ENCODE results near the gene CDH19.

DNA sequence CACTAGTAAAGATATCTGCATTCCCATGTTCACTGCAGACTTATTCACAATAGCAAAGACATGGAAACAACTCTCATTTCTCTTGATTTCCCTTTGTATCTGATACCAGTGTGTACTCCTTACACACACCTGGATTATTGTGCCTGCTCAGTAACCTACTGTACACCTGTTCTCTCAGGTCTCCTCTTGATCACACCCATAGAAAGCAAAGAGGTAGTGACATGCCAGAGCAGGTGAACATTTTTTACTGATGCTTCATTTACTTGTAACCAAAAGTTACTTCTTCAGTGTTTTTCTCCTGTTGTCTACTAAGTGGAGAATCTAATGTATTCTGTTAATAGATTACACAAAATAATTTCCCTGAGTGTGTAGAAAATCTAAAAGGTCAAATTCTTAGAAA is 46.8 kb downstream of the CDH19 start:
- TF ChIP-seq CTCF (IDR thresholded peaks at IDR 0.05) (no peak), POLR2A (IDR thresholded peaks at IDR 0.05) (no peak)

All from uterus (tissue), 2 donors.